ENCODE results near the gene MEF2B.
"Not testable (repeated sequence)": the region's sequence is repeated elsewhere in the genome, so short reads cannot be mapped to it uniquely, and the experiment has no call there.

MEF2B gene

GRCh38 chr19:19192910-19193423 is 22.9 kb upstream of the MEF2B start:
- DNase-seq (ENCODE audit: low read depth) = no peak

- DNase-seq (ENCODE audit: low read depth) = peak; percentile 100
Observed at GRCh38 chr19:19192078-19192882, 22.2 kb upstream of the MEF2B start, which contains the start of the genes BORCS8 and RFXANK. BORCS8 (minus strand) TSS chr19:19192152; CDS start chr19:19192117, 35 bp downstream. RFXANK (plus strand) TSS chr19:19192258; CDS start chr19:19193947, 1,689 bp downstream.

GRCh38 chr19:19191768-19192077 is 21.7 kb upstream of the MEF2B start:
- no peak for DNase-seq (ENCODE audit: low read depth)

- DNase-seq (ENCODE audit: low read depth) = no peak
Observed at GRCh38 chr19:19186742-19187141, 16.7 kb upstream of the MEF2B start.

- peak; percentile 51 for DNase-seq (ENCODE audit: low read depth)
Observed at GRCh38 chr19:19185853-19186740, 16.0 kb upstream of the MEF2B start.

GRCh38 chr19:19181488-19181998 is 11.5 kb upstream of the MEF2B start:
- DNase-seq (ENCODE audit: low read depth) = no peak

- DNase-seq (ENCODE audit: low read depth) = no peak
Observed at GRCh38 chr19:19179548-19180441, 9.7 kb upstream of the MEF2B start.

GRCh38 chr19:19176950-19177349 is 6.9 kb upstream of the MEF2B start:
- DNase-seq (ENCODE audit: low read depth) = peak; percentile 14

- DNase-seq (ENCODE audit: low read depth) = not testable (repeated sequence)
Observed at GRCh38 chr19:19173243-19173642, 3.2 kb upstream of the MEF2B start.

- DNase-seq (ENCODE audit: low read depth) = peak; percentile 51
Observed at GRCh38 chr19:19171821-19172532, 1.9 kb upstream of the MEF2B start.

- DNase-seq (ENCODE audit: low read depth) = no peak
Observed at GRCh38 chr19:19170873-19171672, 1.0 kb upstream of the MEF2B start.

GRCh38 chr19:19169236-19170052 is 619 bp downstream of the MEF2B start:
- no peak for DNase-seq (ENCODE audit: low read depth)

- no peak for DNase-seq (ENCODE audit: low read depth)
Observed at GRCh38 chr19:19167612-19168011, 2.5 kb downstream of the MEF2B start.

GRCh38 chr19:19165396-19165795 is 4.7 kb downstream of the MEF2B start:
- DNase-seq (ENCODE audit: low read depth) = no peak

GRCh38 chr19:19162495-19162894 is 7.6 kb downstream of the MEF2B start:
- no peak for DNase-seq (ENCODE audit: low read depth)

GRCh38 chr19:19160461-19161035 is 9.5 kb downstream of the MEF2B start:
- no peak for DNase-seq (ENCODE audit: low read depth)

- no peak for DNase-seq (ENCODE audit: low read depth)
Observed at GRCh38 chr19:19159534-19159933, 10.5 kb downstream of the MEF2B start.

- no peak for DNase-seq (ENCODE audit: low read depth)
Observed at GRCh38 chr19:19157808-19158207, 12.3 kb downstream of the MEF2B start.

Measured in EH (cell line).